SK-N-MC (cell line): ENCODE data around the gene RHOC.

ENCODE experiments used
- EZH2 ChIP-seq: fragments of 200-600 bp; sonication (generic); IDR thresholded peaks from one replicate; pipeline ENCODE4 v1.6.1; 2017; ENCODE audit warnings: antibody characterized with exemption
- FOXP2 ChIP-seq: optimal IDR thresholded peaks from 2 replicates; pipeline ENCODE3; 2011; ENCODE audit warnings: mild to moderate bottlenecking, moderate library complexity; ENCODE audit not compliant: insufficient read depth; ENCODE audit errors: extremely low read length, control extremely low read depth
- POLR2AphosphoS5 ChIP-seq: IDR thresholded peaks from 2 replicates; pipeline ENCODE4 v1.6.1; 2012; ENCODE audit warnings: mild to moderate bottlenecking, low read depth, low read length, borderline replicate concordance

DNA sequence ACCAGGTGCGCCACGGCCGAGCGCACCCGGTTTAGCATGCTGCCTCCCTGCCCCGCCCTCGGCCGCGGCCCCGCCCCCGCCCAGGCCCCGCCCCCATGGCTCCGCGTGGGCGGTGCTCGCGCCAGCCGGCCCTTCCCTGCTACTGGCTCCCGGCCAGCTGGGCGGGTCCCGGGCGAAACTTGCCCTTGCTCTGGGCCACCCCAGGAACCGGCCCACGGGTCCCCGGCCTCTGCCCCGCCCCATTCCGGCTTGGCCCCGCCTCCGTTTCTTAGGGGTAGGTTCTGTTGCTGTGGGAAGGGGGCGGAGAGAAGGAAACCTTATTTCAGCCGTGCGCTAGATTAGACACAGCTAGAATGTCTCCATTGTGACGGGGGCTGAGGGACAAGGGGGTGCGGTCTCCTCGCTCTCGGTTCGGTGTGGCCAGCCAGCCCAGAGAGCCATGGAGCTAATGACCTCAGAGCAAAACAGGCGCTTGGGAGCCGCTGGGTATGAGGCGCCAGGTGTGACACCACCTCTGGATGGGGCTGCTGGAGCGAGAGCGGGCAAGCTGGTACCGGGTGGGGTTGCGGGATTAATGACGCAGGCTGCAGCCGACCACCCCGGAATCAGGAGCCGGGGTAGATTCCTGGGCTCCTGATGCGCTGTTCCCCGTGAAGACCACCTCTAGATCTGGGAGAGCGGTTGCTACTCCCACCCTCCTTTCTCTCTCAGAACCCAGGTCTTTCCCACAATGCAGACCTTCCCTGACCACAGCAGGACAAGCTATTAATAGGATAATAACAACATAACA lies 8.5 kb upstream of the RHOC start, which contains the start of gene PPM1J:
- TF ChIP-seq POLR2AphosphoS5 (no peak), EZH2 (no peak), FOXP2 (no peak)
